Gastroesophageal sphincter (tissue), 3 donors: ENCODE results near the gene AMY1B.
"Not testable (repeated sequence)": the region's sequence is repeated elsewhere in the genome, so short reads cannot be mapped to it uniquely, and the experiment has no call there.

Source experiments
- CTCF ChIP-seq, 4 experiments: fragments of 200-600 bp in 2 of 4; fragments of 450-650 bp in 2 of 4; sonication (generic) in 1 of 4; IDR thresholded peaks; one replicate each; pipeline ENCODE4 v1.5.1; 2017 to 2019; ENCODE audit warnings: antibody characterized with exemption in 4 of 4, mild to moderate bottlenecking in 2 of 4, moderate library complexity in 2 of 4
- POLR2A ChIP-seq, 2 donors: fragments of 450-650 bp; IDR thresholded peaks; one replicate each; pipeline ENCODE4 v1.6.1; 2017; ENCODE audit warnings: antibody characterized with exemption in 2 of 2, mild to moderate bottlenecking in 2 of 2, moderate library complexity in 1 of 2

GRCh38 chr1:103700669-103701068 lies 4.7 kb upstream of the AMY1B start:
- not testable (repeated sequence) for TF ChIP-seq CTCF, POLR2A (IDR thresholded peaks at IDR 0.05)
